ENCODE measurements around the gene MBD1. TPM values are rescaled to one million over a fixed set of nuclear protein-coding genes. Genes with fewer than 3 reads are reported as not detected.

The MBD1 gene
- total and polyA plus RNA-seq, 2 of the 13 experiments (the other 11 are each of a cell fraction or from before 2014, with no cell fraction given), result 25.5 to 28.6 TPM

GRCh38 chr18:50281295-50281971, at the start of gene MBD1 (continued):
- TF ChIP-seq ZMYM3 (CRISPR knock-in tag; IDR thresholded peaks at IDR 0.05) (no peak; the same call in 1 of the 2 replicates), ZNF546 (CRISPR knock-in tag; conservative IDR thresholded peaks at IDR 0.05) (no peak), NFIC (IDR thresholded peaks at IDR 0.05; ENCODE audit: low read length) (no peak), ZNF775 (CRISPR knock-in tag; IDR thresholded peaks at IDR 0.05; ENCODE audit: borderline replicate concordance) (no peak), FOXC1 (CRISPR knock-in tag; IDR thresholded peaks at IDR 0.05; ENCODE audit: borderline replicate concordance) (peak; percentile 98), CERS6 (CRISPR knock-in tag; IDR thresholded peaks at IDR 0.05) (no peak), CREBL2 (CRISPR knock-in tag; IDR thresholded peaks at IDR 0.05; ENCODE audit: borderline replicate concordance) (peak; percentile 77; the same call in 1 of the 2 replicates), GMEB2 (CRISPR knock-in tag; IDR thresholded peaks at IDR 0.05; ENCODE audit: low read depth) (peak; percentile 82), NFKB2 (CRISPR knock-in tag; IDR thresholded peaks at IDR 0.05; ENCODE audit: borderline replicate concordance) (peak; percentile 74; the same call in 1 of the 2 replicates), ZNF335 (CRISPR knock-in tag; IDR thresholded peaks at IDR 0.05) (peak; percentile 87; the same call in 1 of the 2 replicates), MAF1 (CRISPR knock-in tag; IDR thresholded peaks at IDR 0.05; ENCODE audit: borderline replicate concordance) (no peak), RAD51 (IDR thresholded peaks at IDR 0.05; ENCODE audit: borderline replicate concordance) (no peak), ATAD3A (CRISPR knock-in tag; IDR thresholded peaks at IDR 0.05) (no peak), ZNF609 (CRISPR knock-in tag; IDR thresholded peaks at IDR 0.05; ENCODE audit: borderline replicate concordance) (no peak), RBAK (CRISPR knock-in tag; IDR thresholded peaks at IDR 0.05) (no peak), ZSCAN29 (CRISPR knock-in tag; conservative IDR thresholded peaks at IDR 0.05) (peak; percentile 63; the same call in 1 of the 2 replicates), CHD4 (IDR thresholded peaks at IDR 0.05; ENCODE audit: borderline replicate concordance, low read length) (no peak)
- TF ChIP-seq, protein P1, sequence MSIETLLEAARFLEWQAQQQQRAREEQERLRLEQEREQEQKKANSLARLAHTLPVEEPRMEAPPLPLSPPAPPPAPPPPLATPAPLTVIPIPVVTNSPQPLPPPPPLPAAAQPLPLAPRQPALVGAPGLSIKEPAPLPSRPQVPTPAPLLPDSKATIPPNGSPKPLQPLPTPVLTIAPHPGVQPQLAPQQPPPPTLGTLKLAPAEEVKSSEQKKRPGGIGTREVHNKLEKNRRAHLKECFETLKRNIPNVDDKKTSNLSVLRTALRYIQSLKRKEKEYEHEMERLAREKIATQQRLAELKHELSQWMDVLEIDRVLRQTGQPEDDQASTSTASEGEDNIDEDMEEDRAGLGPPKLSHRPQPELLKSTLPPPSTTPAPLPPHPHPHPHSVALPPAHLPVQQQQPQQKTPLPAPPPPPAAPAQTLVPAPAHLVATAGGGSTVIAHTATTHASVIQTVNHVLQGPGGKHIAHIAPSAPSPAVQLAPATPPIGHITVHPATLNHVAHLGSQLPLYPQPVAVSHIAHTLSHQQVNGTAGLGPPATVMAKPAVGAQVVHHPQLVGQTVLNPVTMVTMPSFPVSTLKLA (IDR thresholded peaks at IDR 0.05), result peak; percentile 49
- TF ChIP-seq, protein P2, sequence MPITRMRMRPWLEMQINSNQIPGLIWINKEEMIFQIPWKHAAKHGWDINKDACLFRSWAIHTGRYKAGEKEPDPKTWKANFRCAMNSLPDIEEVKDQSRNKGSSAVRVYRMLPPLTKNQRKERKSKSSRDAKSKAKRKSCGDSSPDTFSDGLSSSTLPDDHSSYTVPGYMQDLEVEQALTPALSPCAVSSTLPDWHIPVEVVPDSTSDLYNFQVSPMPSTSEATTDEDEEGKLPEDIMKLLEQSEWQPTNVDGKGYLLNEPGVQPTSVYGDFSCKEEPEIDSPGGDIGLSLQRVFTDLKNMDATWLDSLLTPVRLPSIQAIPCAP (CRISPR knock-in tag; IDR thresholded peaks at IDR 0.05; ENCODE audit: low read depth), result no peak

All from HepG2 (cell line).